HG03460 (cell line): ENCODE data around the gene CCDC154.
A peak's percentile ranks its signal among the peaks of the same experiment; 100 is the strongest.

Source experiments
- ATAC-seq: cut with Tn5 transposase; IDR thresholded peaks from one replicate; pipeline ENCODE4 v1.9.1; 2021; ENCODE audit not compliant: unreplicated experiment

Gene CCDC154

DNA sequence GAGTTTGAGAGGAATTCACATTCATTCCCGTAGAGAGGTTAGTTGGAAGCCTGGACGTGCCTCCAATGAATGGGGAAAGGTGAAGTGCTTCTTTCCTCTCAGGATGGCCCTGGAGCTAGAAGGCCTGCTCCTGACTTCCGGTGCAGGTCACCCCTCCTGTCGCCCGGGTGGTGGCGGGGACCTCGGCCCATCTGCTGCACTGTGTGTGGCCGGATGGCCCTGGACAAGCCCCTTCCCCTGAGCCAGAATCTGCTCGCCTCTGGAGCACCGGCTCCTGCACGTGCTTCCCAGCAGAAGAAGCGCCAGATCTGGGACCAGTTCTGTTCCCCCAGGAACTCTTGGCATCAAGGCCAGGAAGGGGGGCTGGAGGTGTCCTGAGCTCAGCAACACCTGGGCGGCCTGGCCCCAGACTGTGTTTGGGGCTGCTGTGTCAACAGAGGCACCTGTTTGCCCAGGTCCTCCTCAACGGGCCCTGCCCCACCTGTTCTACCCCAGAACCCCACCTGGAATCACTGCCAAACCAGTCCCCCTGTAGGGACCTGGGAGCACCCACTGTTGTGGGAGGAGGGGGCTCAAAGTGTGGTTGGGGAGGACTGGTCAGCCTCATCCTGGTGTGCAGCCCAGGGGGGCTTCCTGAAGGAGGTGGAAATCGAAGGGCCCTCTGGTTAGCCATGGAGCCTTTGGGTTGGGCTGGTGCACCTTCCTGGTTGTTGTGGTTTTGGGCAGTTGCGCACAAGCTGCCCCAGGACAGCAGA, 18.6 kb downstream of the CCDC154 start:
- no peak for ATAC-seq

DNA sequence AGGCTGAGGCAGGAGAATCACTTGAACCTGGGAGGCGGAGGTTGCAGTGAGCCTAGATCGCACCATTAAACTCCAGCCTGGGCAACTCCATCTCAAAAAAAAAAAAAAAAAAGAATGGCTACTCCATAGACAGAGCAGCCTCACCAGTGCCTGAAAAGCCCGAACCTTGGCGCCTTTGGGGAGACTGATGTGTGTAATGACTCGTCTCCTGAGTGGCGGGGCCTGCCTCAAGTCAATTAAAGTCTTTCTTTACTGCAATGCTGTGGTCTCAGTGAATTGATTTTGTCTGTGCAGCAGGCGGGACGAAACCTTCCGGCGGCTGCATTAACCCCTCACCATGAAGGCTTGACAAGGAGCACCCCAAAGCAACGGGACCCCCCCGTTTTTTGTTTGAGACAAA, 20.3 kb downstream of the CCDC154 start:
- ATAC-seq, result no peak

DNA sequence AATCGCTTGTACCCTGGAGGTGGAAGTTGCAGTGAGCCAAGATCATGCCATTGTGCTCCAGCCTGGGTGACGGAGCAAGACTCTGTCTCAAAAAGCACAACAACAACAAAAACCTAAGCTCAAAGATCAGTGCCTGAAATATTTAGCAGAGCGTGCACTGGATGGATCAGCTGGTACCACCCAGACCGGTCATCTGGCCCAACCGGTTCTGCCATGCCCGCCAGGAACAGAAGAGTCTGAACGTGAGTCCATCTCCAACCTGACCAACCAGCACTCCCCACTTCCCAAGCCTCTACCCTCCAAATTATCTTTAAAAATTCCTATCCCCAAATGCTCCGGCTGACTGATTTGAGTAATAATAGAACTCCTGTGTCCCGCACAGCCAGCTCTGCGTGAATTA, 22.3 kb downstream of the CCDC154 start:
- ATAC-seq, result no peak

DNA sequence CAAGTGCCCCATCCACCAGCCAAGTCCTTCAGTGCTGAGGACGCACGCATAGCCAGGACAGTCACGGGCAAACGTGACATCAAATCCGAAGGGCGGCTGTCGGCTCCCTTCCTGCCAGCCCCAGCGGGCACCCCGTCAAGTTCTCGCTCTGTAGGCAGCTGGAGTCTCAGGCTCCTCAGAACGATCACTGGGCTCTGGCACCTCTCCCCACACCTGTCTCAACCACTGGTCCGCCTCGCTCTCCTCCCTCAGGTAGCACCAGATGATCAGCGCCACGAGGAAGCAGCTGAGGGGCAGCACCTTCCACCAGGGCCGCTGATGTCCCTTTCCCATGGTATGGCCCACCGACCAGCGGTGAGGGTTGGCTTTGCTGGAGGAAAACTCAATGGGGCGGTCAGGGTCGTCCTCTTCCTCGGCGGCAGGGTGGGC, 24.2 kb downstream of the CCDC154 start:
- peak; percentile 2 for ATAC-seq

DNA sequence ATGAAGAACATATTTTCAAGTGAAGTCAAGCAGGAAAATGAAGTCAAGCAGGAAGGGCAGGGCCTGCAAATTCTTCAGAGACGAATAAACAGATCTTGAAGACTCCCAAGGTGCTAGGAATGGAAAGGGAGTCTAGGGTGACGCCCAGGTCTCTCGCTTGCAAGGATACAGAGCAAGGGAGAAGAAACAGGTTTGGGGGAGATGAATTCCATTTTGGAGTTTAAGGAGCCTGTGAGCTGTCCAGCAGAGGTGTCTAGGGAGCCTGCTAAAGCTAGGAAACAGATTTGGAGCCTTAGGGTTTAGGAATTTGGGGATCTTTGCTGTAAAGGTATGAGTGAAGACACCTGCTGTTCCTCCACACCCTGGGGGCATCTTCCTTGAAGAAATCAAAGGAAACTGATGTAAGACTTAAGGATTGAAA, 27.8 kb downstream of the CCDC154 start:
- no peak for ATAC-seq

- ATAC-seq, result no peak
These were observed 29.7 kb downstream of the CCDC154 start, which contains the start of gene UNKL for GRCh38 chr16:1414532-1415260. TSS of gene UNKL (minus strand) at chr16:1414704. CDS start at chr16:1414691, 13 bp downstream.

DNA sequence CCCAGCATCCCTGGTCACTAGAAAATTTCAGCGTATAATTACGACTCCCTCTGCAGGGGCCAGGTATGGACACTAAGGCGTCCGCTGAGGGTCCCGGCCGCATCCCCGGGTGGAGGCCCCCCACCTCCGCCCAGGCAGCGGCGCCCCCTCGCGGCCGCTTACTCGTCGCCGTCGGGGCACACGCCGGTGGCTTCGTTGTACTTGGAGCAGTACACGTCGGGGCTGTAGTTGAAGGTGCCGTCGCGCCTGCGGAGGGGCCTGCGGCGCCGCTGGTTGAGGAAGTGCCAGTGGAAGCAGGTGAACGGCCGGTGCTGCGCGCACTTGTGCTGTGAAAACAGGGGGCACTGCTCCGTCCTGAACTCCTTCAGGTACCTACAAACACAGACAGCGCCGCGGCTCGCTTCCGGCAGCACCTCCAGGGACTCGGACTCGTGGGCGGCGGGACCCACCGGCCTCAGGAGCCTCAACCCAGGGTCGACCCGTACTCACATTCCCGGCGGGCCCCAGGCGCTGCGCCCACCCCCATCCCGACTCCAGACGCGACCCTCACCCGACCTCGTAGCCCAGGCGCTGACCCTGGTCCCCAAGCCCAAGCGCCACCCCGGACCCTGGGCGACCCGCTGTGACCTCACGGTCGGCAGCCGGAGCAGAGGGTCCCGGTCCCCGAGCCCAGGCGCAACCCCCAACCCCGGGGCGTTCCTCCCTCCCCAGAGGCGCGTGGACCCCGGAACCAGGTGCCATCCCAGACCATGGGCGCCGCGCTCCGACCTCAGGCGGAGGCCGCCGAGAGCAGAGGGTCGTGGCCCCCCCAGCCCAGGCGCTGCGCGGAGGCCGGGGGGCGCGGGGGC, 30.4 kb downstream of the CCDC154 start:
- no peak for ATAC-seq

DNA sequence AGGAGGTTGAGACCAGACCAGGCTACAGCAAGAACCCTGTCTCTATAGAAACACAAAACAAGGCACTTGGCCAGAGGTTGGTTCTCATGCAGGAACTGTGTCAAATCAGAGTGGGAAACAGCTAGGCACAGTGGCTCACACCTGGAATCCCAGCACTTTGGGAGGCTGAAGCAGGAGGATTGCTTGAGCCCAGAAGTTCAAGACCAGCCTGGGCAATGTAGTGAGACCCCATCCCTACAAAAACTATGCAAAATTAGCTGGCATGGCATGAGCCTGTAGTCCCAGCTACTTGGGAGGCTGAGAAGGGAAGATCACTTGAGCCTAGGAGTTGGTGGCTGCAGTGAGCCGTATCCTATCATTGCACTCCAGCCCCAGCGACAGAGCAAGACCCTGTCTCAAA, 31.5 kb downstream of the CCDC154 start:
- ATAC-seq, result no peak

DNA sequence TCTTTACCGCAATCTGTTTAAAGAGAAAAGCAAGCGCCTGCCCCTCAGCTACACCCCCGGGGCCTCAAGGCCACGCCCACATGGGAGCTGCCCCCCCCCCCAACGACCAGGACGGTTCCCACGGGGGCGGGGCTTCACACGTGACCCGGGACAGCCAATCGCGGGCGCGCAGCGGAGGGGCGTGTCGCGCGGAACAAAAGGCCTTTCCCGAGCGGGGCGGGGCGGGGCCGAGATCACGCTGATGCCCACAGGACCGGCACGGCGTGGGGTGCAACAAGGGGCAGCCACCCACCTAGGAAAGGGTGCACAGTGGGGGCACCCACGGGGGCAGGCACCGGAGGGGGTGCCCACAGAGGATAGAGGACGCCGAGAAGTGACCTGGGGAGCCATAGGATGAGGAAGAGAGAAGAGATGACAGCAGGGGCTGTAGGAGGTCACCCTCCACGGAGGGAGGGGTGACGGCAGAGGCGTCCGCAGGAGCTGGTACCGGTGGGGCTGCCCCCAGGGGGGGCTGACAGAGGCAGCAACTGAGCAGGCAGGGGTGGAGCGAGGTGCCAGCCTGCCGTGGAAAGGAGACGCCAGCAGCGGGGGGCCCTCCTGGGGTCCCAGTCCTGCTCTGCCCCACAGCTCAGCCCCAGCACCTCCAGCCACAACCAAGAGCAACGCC, 36.1 kb downstream of the CCDC154 start:
- ATAC-seq, result peak; percentile 76

DNA sequence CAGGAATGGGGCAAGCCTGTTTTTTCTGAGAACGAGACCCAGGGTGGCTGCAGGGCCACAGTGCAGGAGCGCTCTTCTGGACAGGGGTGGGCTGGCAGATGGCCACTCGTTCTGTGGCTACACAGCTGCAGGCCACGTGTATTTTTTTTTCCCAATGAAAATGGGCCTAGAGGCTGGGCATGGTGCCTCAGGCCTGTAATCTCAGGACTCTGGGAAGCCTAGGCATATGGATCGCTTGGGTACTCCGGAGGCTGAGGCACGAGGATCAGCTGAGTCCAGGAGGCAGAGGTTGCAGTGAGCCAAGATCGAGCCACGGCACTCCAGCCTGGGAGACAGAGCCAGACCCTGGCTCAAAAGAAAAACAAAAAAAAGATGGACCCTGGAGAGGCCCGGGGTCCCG, 36.6 kb downstream of the CCDC154 start:
- peak; percentile 11 for ATAC-seq

- ATAC-seq, result no peak
These were observed 40.6 kb downstream of the CCDC154 start for GRCh38 chr16:1403733-1404132.

- ATAC-seq, result no peak
These were observed 41.3 kb downstream of the CCDC154 start for GRCh38 chr16:1403036-1403435.

- no peak for ATAC-seq
These were observed 42.6 kb downstream of the CCDC154 start for GRCh38 chr16:1401758-1402154.

DNA sequence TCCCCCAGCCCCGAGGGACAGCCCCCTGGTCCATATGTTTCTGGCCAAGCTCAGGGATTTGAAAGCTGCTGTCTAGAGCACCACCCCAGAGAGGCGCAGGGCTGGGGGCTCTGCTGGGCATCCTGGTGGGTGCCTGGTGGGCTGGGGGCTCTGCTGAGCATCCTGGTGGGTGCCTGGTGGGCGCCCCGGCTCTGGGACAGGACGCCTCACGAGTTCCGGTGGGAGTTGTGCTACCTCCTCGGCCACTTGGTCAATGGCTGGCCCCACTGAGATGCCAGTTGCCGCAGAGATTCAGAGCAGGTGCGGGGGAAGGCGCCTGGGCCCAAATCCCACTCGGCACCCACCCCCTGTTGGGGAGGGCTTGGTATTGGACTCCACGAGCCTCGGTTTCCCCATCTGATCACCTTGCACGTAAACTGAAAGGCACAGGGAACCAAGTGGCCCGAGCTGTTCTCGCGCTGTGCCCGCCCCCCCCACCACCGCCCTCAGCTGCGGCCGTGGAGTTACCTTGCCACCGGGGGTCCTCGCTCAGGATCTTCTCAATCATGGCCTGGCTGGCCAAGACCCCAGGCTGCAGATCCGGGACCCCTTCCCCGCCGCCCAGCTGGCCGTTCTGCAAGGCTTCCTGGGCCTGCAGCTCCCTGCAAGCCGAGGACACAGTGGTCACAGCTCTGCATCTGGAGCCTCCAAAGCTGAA, 43.1 kb downstream of the CCDC154 start:
- ATAC-seq, result no peak

DNA sequence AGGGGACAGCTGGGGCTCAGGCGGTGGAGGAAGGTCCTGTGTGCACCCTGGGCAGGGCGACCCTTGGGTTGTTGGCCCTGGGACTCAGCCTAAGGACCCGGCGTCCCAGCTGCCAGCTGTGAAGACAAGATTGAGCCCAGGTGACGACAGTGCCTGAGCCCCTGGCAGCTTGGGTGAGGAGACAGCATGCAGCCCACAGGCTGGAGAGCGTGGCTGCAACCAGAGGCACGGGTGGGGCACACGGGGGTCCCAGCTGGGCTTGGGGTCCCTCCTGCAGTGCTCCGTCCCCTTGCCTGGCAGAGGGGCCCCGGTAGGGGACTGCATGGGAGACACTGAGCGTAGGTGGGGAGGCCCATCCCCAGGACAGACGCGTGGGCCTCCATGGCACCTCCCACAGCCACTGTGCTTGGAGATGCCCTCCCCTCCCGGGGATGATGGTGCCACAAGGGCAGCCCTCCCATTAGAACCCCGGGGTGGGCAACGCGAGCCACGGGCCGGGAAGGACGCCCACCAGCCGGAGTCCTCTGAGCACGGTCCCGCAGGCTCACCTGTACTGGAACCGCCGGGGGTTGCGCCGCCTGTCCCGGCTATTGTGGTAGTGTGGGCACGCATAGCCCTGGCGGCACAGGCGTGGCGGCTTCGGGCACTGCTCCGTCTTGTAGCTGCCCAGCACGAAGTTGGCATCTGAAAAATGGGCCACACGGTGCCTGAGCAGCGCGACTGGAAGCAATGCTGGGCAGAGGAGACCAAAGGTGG, 45.4 kb downstream of the CCDC154 start:
- ATAC-seq, result no peak

GRCh38 chr16:1398351-1398750, 46.0 kb downstream of the CCDC154 start:
- no peak for ATAC-seq

DNA sequence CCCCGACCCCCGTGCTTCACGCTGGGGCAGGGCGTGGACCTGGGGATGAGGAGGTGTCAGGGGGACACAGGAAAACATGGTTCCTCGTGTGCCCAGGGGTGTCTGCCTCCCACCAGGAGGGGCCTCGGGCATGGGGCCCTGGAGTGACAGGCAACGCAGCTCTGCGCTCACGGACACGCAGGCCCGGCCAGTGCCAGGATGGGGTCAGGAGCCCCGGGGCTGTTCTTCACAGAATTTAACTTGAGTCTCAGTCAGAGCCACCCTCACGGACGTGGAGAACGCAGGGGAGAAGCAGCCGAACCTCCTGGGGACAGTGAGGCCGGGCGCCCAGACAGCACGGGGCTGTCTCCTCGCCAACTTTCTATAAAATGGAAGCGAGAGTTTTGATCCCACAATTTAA, 46.6 kb downstream of the CCDC154 start:
- ATAC-seq, result no peak

- ATAC-seq, result no peak
These were observed 48.8 kb downstream of the CCDC154 start for GRCh38 chr16:1395444-1396031.

- no peak for ATAC-seq
These were observed 49.9 kb downstream of the CCDC154 start for GRCh38 chr16:1394367-1394951.
